T-helper 2 cell treated with Interferon-gamma antibody and Interleukin-4, amounts not matched to agents 5 μg/mL and 100 μg/mL, for 36 hours (primary cell): ENCODE measurements around the gene TIMM22.
"Not testable (repeated sequence)": the region's sequence is repeated elsewhere in the genome, so short reads cannot be mapped to it uniquely, and the experiment has no call there.

Experiments used
- DNase-seq: peaks from one replicate; pipeline ENCODE4 v3.0.0; 2021; ENCODE audit warnings: low spot score
- H3K27ac Mint-ChIP-seq: one replicate; pipeline ENCODE4 v1.8.0; 2021; ENCODE audit warnings: mild to moderate bottlenecking, mixed read lengths
- H3K27me3 Mint-ChIP-seq: one replicate; pipeline ENCODE4 v1.8.0; 2021; ENCODE audit warnings: low read depth, mixed read lengths
- H3K36me3 Mint-ChIP-seq: one replicate; pipeline ENCODE4 v1.8.0; 2021; ENCODE audit warnings: low read depth, mixed read lengths
- H3K4me1 Mint-ChIP-seq: one replicate; pipeline ENCODE4 v1.8.0; 2021; ENCODE audit warnings: low read depth, mixed read lengths
- H3K4me3 Mint-ChIP-seq: one replicate; pipeline ENCODE4 v1.8.0; 2022; ENCODE audit warnings: mild to moderate bottlenecking, moderate library complexity, mixed read lengths
- H3K9me3 Mint-ChIP-seq: one replicate; pipeline ENCODE4 v1.8.0; 2021; ENCODE audit warnings: mixed read lengths

The TIMM22 gene

GRCh38 chr17:996554-997344, at the start of gene TIMM22:
Gene TIMM22, plus strand, starts transcription at chr17:997129. Its CDS starts 14 bp downstream, at chr17:997143.
- Mint-ChIP-seq H3K27me3 (no peaks in the 10 kb centered on the region), H3K36me3 (peaks cover 28% of the 10 kb centered on the region), H3K4me1 (peaks cover 14% of the 10 kb centered on the region), H3K9me3 (peaks cover 34% of the 10 kb centered on the region), H3K4me3 (peak within 1 kb of the TSS; percentile 96), H3K27ac (peak within 1 kb of the TSS; percentile 98)
- peak; percentile 93 for DNase-seq

GRCh38 chr17:948284-948852, 48.6 kb upstream of the TIMM22 start:
- H3K4me1 Mint-ChIP-seq, result no peaks in the 10 kb centered on the region
- no peak overlapping the region for H3K4me3 Mint-ChIP-seq
- no peaks in the 10 kb centered on the region for H3K36me3 Mint-ChIP-seq
- H3K9me3 Mint-ChIP-seq, result no peaks in the 10 kb centered on the region
- no peak for DNase-seq
- peaks cover 7% of the 10 kb centered on the region for H3K27me3 Mint-ChIP-seq
- no peak overlapping the region for H3K27ac Mint-ChIP-seq

- no peak overlapping the region for H3K27ac Mint-ChIP-seq
- no peaks in the 10 kb centered on the region for H3K36me3 Mint-ChIP-seq
- no peaks in the 10 kb centered on the region for H3K9me3 Mint-ChIP-seq
- H3K4me1 Mint-ChIP-seq, result no peaks in the 10 kb centered on the region
- DNase-seq, result no peak
- H3K4me3 Mint-ChIP-seq, result no peak overlapping the region
- H3K27me3 Mint-ChIP-seq, result peaks cover 7% of the 10 kb centered on the region
These were observed 47.2 kb upstream of the TIMM22 start for GRCh38 chr17:949623-950303.

- no peaks in the 10 kb centered on the region for H3K4me1 Mint-ChIP-seq
- H3K36me3 Mint-ChIP-seq, result no peaks in the 10 kb centered on the region
- H3K9me3 Mint-ChIP-seq, result no peaks in the 10 kb centered on the region
- H3K27ac Mint-ChIP-seq, result no peak overlapping the region
- peaks cover 7% of the 10 kb centered on the region for H3K27me3 Mint-ChIP-seq
- H3K4me3 Mint-ChIP-seq, result no peak overlapping the region
- DNase-seq, result no peak
These were observed 45.4 kb upstream of the TIMM22 start for GRCh38 chr17:951325-952132.

- DNase-seq, H3K4me3 Mint-ChIP-seq, H3K36me3 Mint-ChIP-seq, H3K27ac Mint-ChIP-seq, H3K27me3 Mint-ChIP-seq, H3K9me3 Mint-ChIP-seq, H3K4me1 Mint-ChIP-seq: not testable (repeated sequence)
These were observed 44.3 kb upstream of the TIMM22 start for GRCh38 chr17:952592-952991.

- Mint-ChIP-seq H3K27me3 (peaks cover 7% of the 10 kb centered on the region), H3K27ac (no peak overlapping the region), H3K9me3 (no peaks in the 10 kb centered on the region), H3K36me3 (no peaks in the 10 kb centered on the region), H3K4me3 (no peak overlapping the region), H3K4me1 (no peaks in the 10 kb centered on the region)
- DNase-seq, result no peak
These were observed 43.2 kb upstream of the TIMM22 start for GRCh38 chr17:953767-954166.

GRCh38 chr17:954431-955164, 42.3 kb upstream of the TIMM22 start:
- no peak for DNase-seq
- H3K27ac Mint-ChIP-seq, result no peak overlapping the region
- no peaks in the 10 kb centered on the region for H3K4me1 Mint-ChIP-seq
- H3K27me3 Mint-ChIP-seq, result peaks cover 7% of the 10 kb centered on the region
- H3K4me3 Mint-ChIP-seq, result no peak overlapping the region
- no peaks in the 10 kb centered on the region for H3K9me3 Mint-ChIP-seq
- H3K36me3 Mint-ChIP-seq, result no peaks in the 10 kb centered on the region

- DNase-seq, result no peak
- H3K4me3 Mint-ChIP-seq, result no peak overlapping the region
- H3K27me3 Mint-ChIP-seq, result no peaks in the 10 kb centered on the region
These were observed 40.0 kb upstream of the TIMM22 start for GRCh38 chr17:956905-957304.

GRCh38 chr17:957856-958421, 39.0 kb upstream of the TIMM22 start:
- no peak overlapping the region for H3K27ac Mint-ChIP-seq
- no peaks in the 10 kb centered on the region for H3K9me3 Mint-ChIP-seq
- no peaks in the 10 kb centered on the region for H3K27me3 Mint-ChIP-seq
- no peaks in the 10 kb centered on the region for H3K4me1 Mint-ChIP-seq
- H3K36me3 Mint-ChIP-seq, result no peaks in the 10 kb centered on the region
- no peak overlapping the region for H3K4me3 Mint-ChIP-seq
- DNase-seq, result no peak

More at GRCh38 chr17:956905-957304, 40.0 kb upstream of the TIMM22 start:
- Mint-ChIP-seq H3K36me3 (no peaks in the 10 kb centered on the region), H3K27ac (no peak overlapping the region), H3K9me3 (no peaks in the 10 kb centered on the region), H3K4me1 (no peaks in the 10 kb centered on the region)

- Mint-ChIP-seq H3K9me3 (no peaks in the 10 kb centered on the region), H3K4me1 (no peaks in the 10 kb centered on the region), H3K36me3 (no peaks in the 10 kb centered on the region), H3K27ac (no peak overlapping the region), H3K27me3 (no peaks in the 10 kb centered on the region), H3K4me3 (no peak overlapping the region)
- DNase-seq, result no peak
These were observed 38.0 kb upstream of the TIMM22 start for GRCh38 chr17:958712-959451.

GRCh38 chr17:962166-962565, 34.8 kb upstream of the TIMM22 start:
- Mint-ChIP-seq H3K4me3 (no peak overlapping the region), H3K36me3 (no peaks in the 10 kb centered on the region), H3K9me3 (no peaks in the 10 kb centered on the region), H3K27ac (no peak overlapping the region), H3K4me1 (no peaks in the 10 kb centered on the region), H3K27me3 (peaks cover 3% of the 10 kb centered on the region)
- no peak for DNase-seq

GRCh38 chr17:962670-963069, 34.3 kb upstream of the TIMM22 start:
- no peak overlapping the region for H3K4me3 Mint-ChIP-seq
- H3K36me3 Mint-ChIP-seq, result no peaks in the 10 kb centered on the region
- no peak overlapping the region for H3K27ac Mint-ChIP-seq
- H3K27me3 Mint-ChIP-seq, result peaks cover 3% of the 10 kb centered on the region
- H3K9me3 Mint-ChIP-seq, result no peaks in the 10 kb centered on the region
- H3K4me1 Mint-ChIP-seq, result no peaks in the 10 kb centered on the region
- no peak for DNase-seq
